Measurements from ENCODE around the gene ZNF69.
A peak's percentile ranks its signal among the peaks of the same experiment; 100 is the strongest.
"Not testable (repeated sequence)": the region's sequence is repeated elsewhere in the genome, so short reads cannot be mapped to it uniquely, and the experiment has no call there.

The ZNF69 gene

DNA sequence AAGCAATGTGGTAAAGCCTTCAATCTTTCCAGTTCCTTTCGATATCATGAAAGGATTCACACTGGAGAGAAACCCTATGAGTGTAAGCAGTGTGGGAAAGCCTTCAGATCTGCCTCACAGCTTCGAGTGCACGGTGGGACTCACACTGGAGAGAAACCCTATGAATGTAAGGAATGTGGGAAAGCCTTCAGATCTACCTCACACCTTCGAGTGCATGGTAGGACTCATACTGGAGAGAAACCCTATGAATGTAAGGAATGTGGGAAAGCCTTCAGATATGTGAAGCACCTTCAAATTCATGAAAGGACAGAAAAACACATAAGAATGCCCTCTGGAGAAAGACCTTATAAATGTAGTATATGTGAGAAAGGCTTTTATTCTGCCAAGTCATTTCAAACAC lies 61.6 kb downstream of the ZNF69 start:
- no peak for DNase-seq
- Histone ChIP-seq H3K36me3 (ENCODE audit: control insufficient read depth, insufficient read depth, low read length) (peaks cover 60% of the 10 kb centered on the region), H3K4me1 (ENCODE audit: control insufficient read depth, insufficient read depth, low read length, poor library complexity, severe bottlenecking) (no peaks in the 10 kb centered on the region), H3K4me3 (ENCODE audit: insufficient read depth, low read depth, low read length, poor library complexity, severe bottlenecking) (no peak overlapping the region), H3K9me3 (ENCODE audit: control insufficient read depth, low read length) (peaks cover 77% of the 10 kb centered on the region), H3K27ac (ENCODE audit: insufficient read depth, low read length, poor library complexity, severe bottlenecking) (no peak overlapping the region), H3K27me3 (replicated peaks; ENCODE audit: control insufficient read depth, insufficient read depth, low read length, poor library complexity, severe bottlenecking) (no peaks in the 10 kb centered on the region)

DNA sequence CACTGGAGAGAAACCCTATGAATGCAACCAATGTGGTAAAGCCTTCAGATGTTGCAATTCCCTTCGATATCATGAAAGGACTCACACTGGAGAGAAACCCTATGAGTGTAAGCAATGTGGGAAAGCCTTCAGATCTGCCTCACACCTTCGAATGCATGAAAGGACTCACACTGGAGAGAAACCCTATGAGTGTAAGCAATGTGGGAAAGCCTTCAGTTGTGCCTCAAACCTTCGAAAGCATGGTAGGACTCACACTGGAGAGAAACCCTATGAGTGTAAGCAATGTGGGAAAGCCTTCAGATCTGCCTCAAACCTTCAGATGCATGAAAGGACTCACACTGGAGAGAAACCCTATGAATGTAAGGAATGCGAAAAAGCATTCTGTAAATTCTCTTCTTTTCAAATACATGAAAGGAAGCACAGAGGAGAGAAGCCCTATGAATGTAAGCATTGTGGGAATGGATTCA lies 62.1 kb downstream of the ZNF69 start:
- Histone ChIP-seq H3K36me3 (ENCODE audit: control insufficient read depth, insufficient read depth, low read length) (peaks cover 56% of the 10 kb centered on the region), H3K4me3 (ENCODE audit: insufficient read depth, low read depth, low read length, poor library complexity, severe bottlenecking) (peak overlapping the region; percentile 7), H3K9me3 (ENCODE audit: control insufficient read depth, low read length) (peaks cover 73% of the 10 kb centered on the region)
- not testable (repeated sequence) for DNase-seq; H3K27ac ChIP-seq (ENCODE audit: insufficient read depth, low read length, poor library complexity, severe bottlenecking); H3K4me1 ChIP-seq (ENCODE audit: control insufficient read depth, insufficient read depth, low read length, poor library complexity, severe bottlenecking); H3K27me3 ChIP-seq (replicated peaks; ENCODE audit: control insufficient read depth, insufficient read depth, low read length, poor library complexity, severe bottlenecking)

DNA sequence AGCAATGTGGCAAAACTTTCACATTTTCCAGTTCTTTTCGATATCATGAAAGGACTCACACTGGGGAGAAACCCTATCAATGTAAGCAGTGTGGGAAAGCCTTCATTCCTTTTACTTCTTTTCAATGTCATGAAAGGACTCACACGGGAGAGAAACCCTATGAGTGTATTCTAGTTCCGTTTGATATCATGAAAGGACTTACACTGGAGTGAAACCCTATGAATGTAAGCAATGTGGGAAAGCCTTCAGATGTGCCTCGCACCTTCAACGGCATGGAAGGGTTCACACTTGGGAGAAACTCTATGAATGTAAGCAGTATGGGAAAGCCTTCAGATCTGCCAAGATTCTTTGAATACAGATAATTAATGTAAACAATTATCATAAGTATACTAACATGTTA lies 62.7 kb downstream of the ZNF69 start:
- peaks cover 67% of the 10 kb centered on the region for H3K9me3 ChIP-seq (ENCODE audit: control insufficient read depth, low read length)
- no peaks in the 10 kb centered on the region for H3K4me1 ChIP-seq (ENCODE audit: control insufficient read depth, insufficient read depth, low read length, poor library complexity, severe bottlenecking)
- no peak overlapping the region for H3K27ac ChIP-seq (ENCODE audit: insufficient read depth, low read length, poor library complexity, severe bottlenecking)
- DNase-seq, result no peak
- peak overlapping the region; percentile 7 for H3K4me3 ChIP-seq (ENCODE audit: insufficient read depth, low read depth, low read length, poor library complexity, severe bottlenecking)
- H3K27me3 ChIP-seq (replicated peaks; ENCODE audit: control insufficient read depth, insufficient read depth, low read length, poor library complexity, severe bottlenecking), result no peaks in the 10 kb centered on the region
- peaks cover 49% of the 10 kb centered on the region for H3K36me3 ChIP-seq (ENCODE audit: control insufficient read depth, insufficient read depth, low read length)
